CD4-positive, alpha-beta T cell (primary cell): Measurements from ENCODE around the gene CLSTN1. TPM values are rescaled to one million over a fixed set of nuclear protein-coding genes. Genes with fewer than 3 reads are reported as not detected.

Source experiments
- ATAC-seq: fragments of 200-7000 bp; cut with Tn5 transposase; one replicate; pipeline ENCODE4 v1.10.0; 2022; ENCODE audit warnings: mild to moderate bottlenecking; ENCODE audit not compliant: poor library complexity
- CTCF ChIA-PET: fragments of 350-600 bp; sonication (Branson Sonifier 250); formaldehyde crosslinking; loops from one replicate; lab custom pipeline; 2021; ENCODE audit warnings: antibody characterized with exemption, inconsistent platforms; lab: Charles Lee
- POLR2A ChIA-PET: fragments of 350-600 bp; sonication (Branson Sonifier 250); formaldehyde crosslinking; loops from one replicate; lab custom pipeline; 2021; ENCODE audit warnings: antibody characterized with exemption, inconsistent platforms; lab: Charles Lee
- DNase-seq, 14 experiments: peaks; one replicate each; pipeline ENCODE4 v3.0.0-alpha.2; 2013 to 2020; ENCODE audit warnings: mixed read lengths in 2 of 14
- H3K27ac ChIP-seq, 2 donors: one replicate each; pipeline versions ENCODE4 v1.5.1 to v1.7.0; 2013; ENCODE audit warnings: low read length in 2 of 2, low read depth in 1 of 2, mild to moderate bottlenecking in 1 of 2
- H3K27me3 ChIP-seq, 2 experiments: 1 replicate in 1 of 2; 2 replicates in 1 of 2; pipeline versions ENCODE4 v1.6.1 to v1.7.0; 2013; ENCODE audit warnings: low read length in 2 of 2, control low read depth in 1 of 2, mild to moderate bottlenecking in 1 of 2, moderate library complexity in 1 of 2; ENCODE audit not compliant: insufficient read depth in 2 of 2, control insufficient read depth in 1 of 2
- H3K36me3 ChIP-seq: one replicate; pipeline ENCODE4 v1.6.1; 2013; ENCODE audit warnings: low read length, control low read depth; ENCODE audit not compliant: insufficient read depth
- H3K4me1 ChIP-seq: one replicate; pipeline ENCODE4 v1.6.1; 2013; ENCODE audit warnings: low read length, control low read depth; ENCODE audit not compliant: insufficient read depth
- H3K4me3 ChIP-seq: one replicate; pipeline ENCODE4 v1.5.1; 2013; ENCODE audit warnings: mild to moderate bottlenecking, low read length, moderate library complexity
- H3K9me3 ChIP-seq, 2 experiments: 1 replicate in 1 of 2; 2 replicates in 1 of 2; pipeline versions ENCODE4 v1.6.1 to v1.7.0; 2013; ENCODE audit warnings: low read length in 2 of 2, mild to moderate bottlenecking in 2 of 2, control low read depth in 1 of 2, moderate library complexity in 1 of 2; ENCODE audit not compliant: control insufficient read depth in 1 of 2, insufficient read depth in 1 of 2
- H3K27ac Mint-ChIP-seq: one replicate; pipeline ENCODE4 v1.8.0; 2020; ENCODE audit warnings: mixed read lengths
- H3K27me3 Mint-ChIP-seq: one replicate; pipeline ENCODE4 v1.8.0; 2021; ENCODE audit warnings: mixed read lengths
- H3K36me3 Mint-ChIP-seq: one replicate; pipeline ENCODE4 v1.8.0; 2021; ENCODE audit warnings: low read depth, mixed read lengths
- H3K4me1 Mint-ChIP-seq: one replicate; pipeline ENCODE4 v1.8.0; 2021; ENCODE audit warnings: low read depth, mixed read lengths
- H3K4me3 Mint-ChIP-seq: one replicate; pipeline ENCODE4 v1.8.0; 2020; ENCODE audit warnings: mild to moderate bottlenecking, mixed read lengths
- H3K9me3 Mint-ChIP-seq: one replicate; pipeline ENCODE4 v1.8.0; 2020; ENCODE audit warnings: mixed read lengths
- intact Hi-C, 2 experiments: fragments of 100-400 bp; cut with DNase I in 1 of 2; cut with micrococcal nuclease in 1 of 2; formaldehyde crosslinking; loops; one replicate each; pipeline versions ENCODE4 v1.15.1 to v1.9.0; 2023 to 2025; cut with DNase I, micrococcal nuclease
- total RNA-seq, 174 experiments: library from RNA in 2 of 174; stranded (reverse) in 2 of 174; gene quantifications; one replicate each; pipeline ENCODE4 v1.2.3 and lab custom pipeline; 2021 to 2026
- TF ChIP-seq, protein P1 (sequence below): fragments of 200-600 bp; IDR thresholded peaks from one replicate; pipeline ENCODE4 v1.8.0; 2022; ENCODE audit warnings: antibody characterized with exemption, mild to moderate bottlenecking

CLSTN1 gene
- total RNA-seq, 2 experiments from 2014 or later: 66.8 to 68.1 TPM

DNA sequence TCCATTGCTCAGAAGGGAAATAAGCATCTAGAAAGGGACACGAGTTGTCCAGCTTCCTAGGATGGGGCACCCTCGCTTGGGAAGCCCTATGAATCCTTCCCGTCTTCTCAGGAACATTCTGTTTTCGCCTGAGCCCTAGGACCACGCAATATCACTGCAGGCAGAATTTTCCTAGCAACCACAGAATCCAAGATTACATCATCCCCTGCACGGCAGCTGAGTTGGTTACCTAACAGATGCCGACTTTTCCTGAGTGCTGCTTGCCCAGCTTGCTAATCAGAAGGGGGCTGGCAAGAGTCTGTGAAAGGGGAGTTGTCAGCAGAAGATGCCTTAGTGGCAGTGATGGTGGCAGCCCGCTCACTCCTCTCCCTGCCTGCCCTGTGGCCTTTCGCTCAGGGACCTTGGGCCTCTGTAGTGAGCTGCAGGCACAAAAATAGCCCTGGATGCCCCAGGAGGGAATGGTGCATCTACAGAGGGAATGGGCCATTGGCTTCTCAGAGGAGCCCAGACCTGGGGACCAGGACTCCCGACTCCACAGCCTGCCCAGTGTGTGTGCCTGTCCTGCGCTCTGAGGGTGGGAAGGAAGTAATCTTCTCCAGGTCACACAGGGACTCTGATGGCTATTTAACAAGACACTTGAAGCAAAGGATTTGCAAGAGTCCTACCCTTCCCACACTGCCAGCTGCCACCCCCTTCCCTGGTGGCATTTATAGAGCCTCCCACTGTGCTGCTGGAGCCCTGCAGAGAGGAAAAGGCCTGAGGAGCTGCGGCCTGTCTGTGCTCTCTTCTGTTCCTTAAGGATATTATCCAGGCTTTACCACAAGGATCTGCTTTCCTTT is 28.9 kb upstream of the CLSTN1 start:
- H3K4me3 Mint-ChIP-seq: no peak overlapping the region
- peaks cover 9% of the 10 kb centered on the region for H3K4me1 ChIP-seq

DNA sequence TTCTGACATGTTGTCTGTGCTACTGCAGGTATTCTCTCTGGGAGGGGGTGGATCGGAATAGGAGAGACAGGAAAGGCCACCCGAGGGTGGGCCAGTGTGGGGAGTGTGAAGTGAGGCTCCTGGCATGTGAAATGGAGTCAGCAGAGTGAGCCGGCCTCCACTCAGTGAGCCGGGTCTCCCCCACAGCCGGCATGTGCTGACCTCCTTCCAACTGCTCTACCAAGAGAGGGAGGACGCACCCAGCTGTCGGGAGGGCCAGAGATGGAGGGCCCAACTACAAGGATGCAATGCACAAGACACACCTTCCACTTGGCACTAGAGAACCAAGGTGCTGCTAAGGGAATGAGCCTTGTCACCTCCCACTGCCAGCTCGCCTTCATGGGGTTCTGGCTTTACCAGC is 28.2 kb upstream of the CLSTN1 start:
- Mint-ChIP-seq H3K36me3 (peaks cover 12% of the 10 kb centered on the region), H3K27ac (no peak overlapping the region), H3K4me3 (no peak overlapping the region), H3K4me1 (peaks cover 7% of the 10 kb centered on the region), H3K27me3 (no peaks in the 10 kb centered on the region), H3K9me3 (peaks cover 4% of the 10 kb centered on the region)
- no peak overlapping the region for H3K27ac ChIP-seq
- H3K4me3 ChIP-seq: no peak overlapping the region
- H3K36me3 ChIP-seq: no peaks in the 10 kb centered on the region
- ATAC-seq (no peak), DNase-seq (no peak)
- intact Hi-C loops: no loop called here
- peaks cover 9% of the 10 kb centered on the region for H3K4me1 ChIP-seq
- CTCF ChIA-PET: no interaction called here
- POLR2A ChIA-PET: no interaction called here
- H3K9me3 ChIP-seq: peaks cover 0 to 8% of the 10 kb centered on the region in 2 experiments
- no peaks in the 10 kb centered on the region for H3K27me3 ChIP-seq
- TF ChIP-seq, protein P1, sequence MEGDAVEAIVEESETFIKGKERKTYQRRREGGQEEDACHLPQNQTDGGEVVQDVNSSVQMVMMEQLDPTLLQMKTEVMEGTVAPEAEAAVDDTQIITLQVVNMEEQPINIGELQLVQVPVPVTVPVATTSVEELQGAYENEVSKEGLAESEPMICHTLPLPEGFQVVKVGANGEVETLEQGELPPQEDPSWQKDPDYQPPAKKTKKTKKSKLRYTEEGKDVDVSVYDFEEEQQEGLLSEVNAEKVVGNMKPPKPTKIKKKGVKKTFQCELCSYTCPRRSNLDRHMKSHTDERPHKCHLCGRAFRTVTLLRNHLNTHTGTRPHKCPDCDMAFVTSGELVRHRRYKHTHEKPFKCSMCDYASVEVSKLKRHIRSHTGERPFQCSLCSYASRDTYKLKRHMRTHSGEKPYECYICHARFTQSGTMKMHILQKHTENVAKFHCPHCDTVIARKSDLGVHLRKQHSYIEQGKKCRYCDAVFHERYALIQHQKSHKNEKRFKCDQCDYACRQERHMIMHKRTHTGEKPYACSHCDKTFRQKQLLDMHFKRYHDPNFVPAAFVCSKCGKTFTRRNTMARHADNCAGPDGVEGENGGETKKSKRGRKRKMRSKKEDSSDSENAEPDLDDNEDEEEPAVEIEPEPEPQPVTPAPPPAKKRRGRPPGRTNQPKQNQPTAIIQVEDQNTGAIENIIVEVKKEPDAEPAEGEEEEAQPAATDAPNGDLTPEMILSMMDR: no peak

More for the DNA sequence above, 28.9 kb upstream of the CLSTN1 start:
- POLR2A ChIA-PET: no interaction called here
- H3K27me3 Mint-ChIP-seq: no peaks in the 10 kb centered on the region
- H3K9me3 ChIP-seq: peaks cover 0 to 8% of the 10 kb centered on the region in 2 experiments
- H3K4me1 Mint-ChIP-seq: peaks cover 7% of the 10 kb centered on the region
- H3K9me3 Mint-ChIP-seq: peaks cover 4% of the 10 kb centered on the region
- ATAC-seq: no peak
- CTCF ChIA-PET: no interaction called here
- H3K36me3 ChIP-seq: no peaks in the 10 kb centered on the region
- no peak overlapping the region for H3K4me3 ChIP-seq
- H3K36me3 Mint-ChIP-seq: peaks cover 12% of the 10 kb centered on the region
- H3K27me3 ChIP-seq: no peaks in the 10 kb centered on the region
- intact Hi-C loops: no loop called here
- H3K27ac ChIP-seq: no peak overlapping the region
- no peak for DNase-seq
- TF ChIP-seq, protein P1: no peak
- H3K27ac Mint-ChIP-seq: no peak overlapping the region

DNA sequence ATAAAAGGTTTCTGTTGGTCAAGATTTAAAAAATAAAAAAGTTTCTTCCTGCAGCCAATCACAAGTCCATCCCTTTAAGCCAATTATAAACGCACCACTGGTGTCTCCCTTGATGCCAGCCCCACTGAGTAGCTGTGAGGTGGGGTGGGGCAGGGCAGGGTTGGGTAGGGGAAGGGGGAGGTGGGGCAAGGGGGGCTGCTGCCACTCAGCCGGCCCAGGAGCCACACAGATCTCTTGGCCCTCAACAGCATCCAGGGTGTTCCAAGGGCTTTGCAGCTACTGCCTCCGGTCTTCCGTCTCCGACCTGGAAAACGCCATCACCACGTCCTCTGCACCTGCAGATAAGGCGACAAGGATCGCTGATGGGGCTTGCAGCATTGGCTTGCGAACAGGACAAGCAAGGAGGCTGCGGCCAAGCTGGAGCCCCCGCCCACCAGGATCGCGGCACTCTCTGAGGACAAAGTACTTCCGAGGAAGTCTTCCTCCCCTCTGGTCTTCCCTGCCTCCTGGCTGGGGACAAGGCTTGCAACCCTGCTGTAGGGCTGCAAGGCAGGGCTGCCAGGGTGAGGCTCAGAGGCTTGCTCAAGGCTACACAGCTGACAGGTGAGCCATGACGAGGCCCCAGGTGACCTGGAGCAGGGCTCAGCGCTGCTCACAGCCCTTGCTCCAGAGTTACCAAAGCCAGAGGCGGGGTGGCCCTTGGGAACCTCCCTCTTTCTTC is 26.8 kb upstream of the CLSTN1 start:
- peaks cover 4% of the 10 kb centered on the region for H3K9me3 Mint-ChIP-seq
- H3K4me1 Mint-ChIP-seq: peaks cover 7% of the 10 kb centered on the region
- ATAC-seq (peak; percentile 68), DNase-seq (no peak)
- Histone ChIP-seq H3K9me3 (peaks cover 0 to 8% of the 10 kb centered on the region in 2 experiments), H3K4me1 (peaks cover 9% of the 10 kb centered on the region), H3K4me3 (peak overlapping the region; percentile 16), H3K27ac (no peak overlapping the region), H3K36me3 (no peaks in the 10 kb centered on the region), H3K27me3 (no peaks in the 10 kb centered on the region)
- TF ChIP-seq, protein P1: no peak
- H3K36me3 Mint-ChIP-seq: peaks cover 12% of the 10 kb centered on the region
- ChIA-PET CTCF (interaction anchor here (1.2 to 1.7 kb wide), 2 partner anchors 19 to 66 kb away, joined by 3 to 7 read pairs; no protein-coding TSS in a partner anchor), POLR2A (interaction anchor here (0.6 to 1.2 kb wide), 5 partner anchors 9 to 222 kb away, joined by 3 to 7 read pairs (median 3); no protein-coding TSS in a partner anchor)
- intact Hi-C loops: no loop called here
- peak overlapping the region; percentile 34 for H3K27ac Mint-ChIP-seq
- H3K4me3 Mint-ChIP-seq: peak overlapping the region; percentile 83
- H3K27me3 Mint-ChIP-seq: no peaks in the 10 kb centered on the region
